ENCODE data around the gene TMEFF1. TPM values are rescaled to one million over a fixed set of nuclear protein-coding genes. Genes with fewer than 3 reads are reported as not detected.

The TMEFF1 gene
- total RNA-seq, 2 donors from 2014 or later = not detected

DNA sequence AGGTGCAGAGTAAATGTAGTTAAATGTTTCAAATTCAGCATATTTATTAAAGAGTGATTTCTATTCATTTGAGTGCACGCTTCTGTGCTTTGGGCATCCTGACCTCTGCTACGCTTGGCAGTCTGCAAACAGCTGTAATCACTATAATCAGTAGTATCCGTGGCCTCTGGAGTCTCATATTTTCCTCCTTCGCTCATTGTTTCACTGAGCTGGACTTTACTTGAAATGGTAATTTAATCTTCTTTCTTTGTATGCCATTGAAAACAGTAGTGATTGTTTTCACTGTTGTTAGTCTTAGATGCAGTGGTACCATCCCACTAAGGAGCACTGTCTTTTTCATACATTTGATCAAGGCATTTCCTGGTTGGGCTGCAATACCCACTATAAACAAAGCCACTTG lies 61.5 kb downstream of the TMEFF1 start:
- ATAC-seq = no peak
- intact Hi-C loops (cut with DNase I) = no loop called here
- no peaks in the 10 kb centered on the region for H3K27me3 ChIP-seq
- H3K27ac ChIP-seq = no peak overlapping the region
- H3K36me3 ChIP-seq (replicated peaks in 1 of 2; ENCODE audit: insufficient read depth in 1 of 2, low read depth in 2 of 2) = no peaks in the 10 kb centered on the region
- no peak for DNase-seq
- WGBS, 2 donors = 82 to 85% methylated on average over 4 of the region's 4 CpGs
- TF ChIP-seq, protein P1, sequence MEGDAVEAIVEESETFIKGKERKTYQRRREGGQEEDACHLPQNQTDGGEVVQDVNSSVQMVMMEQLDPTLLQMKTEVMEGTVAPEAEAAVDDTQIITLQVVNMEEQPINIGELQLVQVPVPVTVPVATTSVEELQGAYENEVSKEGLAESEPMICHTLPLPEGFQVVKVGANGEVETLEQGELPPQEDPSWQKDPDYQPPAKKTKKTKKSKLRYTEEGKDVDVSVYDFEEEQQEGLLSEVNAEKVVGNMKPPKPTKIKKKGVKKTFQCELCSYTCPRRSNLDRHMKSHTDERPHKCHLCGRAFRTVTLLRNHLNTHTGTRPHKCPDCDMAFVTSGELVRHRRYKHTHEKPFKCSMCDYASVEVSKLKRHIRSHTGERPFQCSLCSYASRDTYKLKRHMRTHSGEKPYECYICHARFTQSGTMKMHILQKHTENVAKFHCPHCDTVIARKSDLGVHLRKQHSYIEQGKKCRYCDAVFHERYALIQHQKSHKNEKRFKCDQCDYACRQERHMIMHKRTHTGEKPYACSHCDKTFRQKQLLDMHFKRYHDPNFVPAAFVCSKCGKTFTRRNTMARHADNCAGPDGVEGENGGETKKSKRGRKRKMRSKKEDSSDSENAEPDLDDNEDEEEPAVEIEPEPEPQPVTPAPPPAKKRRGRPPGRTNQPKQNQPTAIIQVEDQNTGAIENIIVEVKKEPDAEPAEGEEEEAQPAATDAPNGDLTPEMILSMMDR (IDR thresholded peaks at IDR 0.05) = no peak
- no peak for TF ChIP-seq POLR2A (IDR thresholded peaks at IDR 0.05)
- H3K9me3 ChIP-seq = no peaks in the 10 kb centered on the region
- no peaks in the 10 kb centered on the region for H3K4me1 ChIP-seq
- no peak overlapping the region for H3K4me3 ChIP-seq

DNA sequence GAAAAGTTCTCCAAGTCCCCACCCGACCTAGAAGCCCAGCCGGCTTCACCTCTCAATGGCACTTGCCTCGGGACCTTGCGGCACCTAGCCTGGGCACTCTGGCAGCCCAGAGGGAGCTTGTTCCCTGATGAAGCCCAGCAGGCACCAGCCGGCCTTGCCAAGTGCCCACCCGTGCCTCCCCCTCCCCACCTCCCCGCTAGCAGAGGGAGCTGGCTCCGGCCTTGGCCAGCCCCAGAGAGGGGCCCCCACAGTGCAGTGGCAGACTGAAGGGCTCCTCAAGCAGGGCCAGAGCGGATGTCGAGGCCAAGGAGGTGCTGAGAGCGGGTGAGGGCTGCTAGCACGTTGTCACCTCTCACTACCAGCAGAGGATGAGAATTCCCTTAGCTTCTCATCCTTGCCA lies 67.4 kb downstream of the TMEFF1 start:
- intact Hi-C loops (cut with DNase I) = no loop called here
- Histone ChIP-seq H3K36me3 (replicated peaks in 1 of 2; ENCODE audit: insufficient read depth in 1 of 2, low read depth in 2 of 2) (no peaks in the 10 kb centered on the region), H3K4me1 (no peaks in the 10 kb centered on the region), H3K27ac (no peak overlapping the region), H3K9me3 (peaks cover 0 to 9% (median 0%) of the 10 kb centered on the region in 3 donors), H3K4me3 (no peak overlapping the region), H3K27me3 (no peaks in the 10 kb centered on the region)
- 89 to 90% methylated on average over 11 to 12 of the region's 12 CpGs for WGBS, 2 donors
- DNase-seq (no peak), ATAC-seq (no peak)
- no peak for TF ChIP-seq POLR2A (IDR thresholded peaks at IDR 0.05)
- TF ChIP-seq, protein P1 (IDR thresholded peaks at IDR 0.05) = no peak

DNA sequence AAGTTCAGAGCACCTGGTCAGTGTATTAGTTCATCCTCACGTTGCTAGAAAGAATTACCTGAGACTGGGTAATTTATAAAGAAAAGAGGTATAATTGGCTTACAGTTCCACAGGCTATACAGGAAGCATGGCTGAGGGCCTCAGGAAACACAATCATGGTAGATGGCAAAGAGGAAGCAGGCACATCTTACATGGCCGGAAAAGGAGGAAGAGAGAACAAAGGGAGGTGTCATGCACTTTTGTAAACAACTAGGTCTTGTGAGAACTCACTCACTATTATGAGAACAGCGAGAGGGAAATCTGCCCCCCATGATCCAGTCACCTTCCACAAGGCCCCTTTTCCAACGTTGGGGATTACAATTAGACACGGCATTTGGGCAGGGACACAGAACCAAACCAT lies 76.1 kb downstream of the TMEFF1 start:
- DNase-seq (no peak), ATAC-seq (no peak)
- Histone ChIP-seq H3K4me1 (no peaks in the 10 kb centered on the region), H3K36me3 (replicated peaks in 1 of 2; ENCODE audit: insufficient read depth in 1 of 2, low read depth in 2 of 2) (no peaks in the 10 kb centered on the region), H3K4me3 (no peak overlapping the region), H3K9me3 (peaks cover 0 to 11% (median 0%) of the 10 kb centered on the region in 3 donors), H3K27me3 (no peaks in the 10 kb centered on the region), H3K27ac (no peak overlapping the region)
- TF ChIP-seq POLR2A (IDR thresholded peaks at IDR 0.05) = no peak
- TF ChIP-seq, protein P1 (IDR thresholded peaks at IDR 0.05) = no peak
- intact Hi-C loops (cut with DNase I) = no loop called here
- 80 to 82% methylated on average over 5 of the region's 5 CpGs for WGBS, 2 donors

DNA sequence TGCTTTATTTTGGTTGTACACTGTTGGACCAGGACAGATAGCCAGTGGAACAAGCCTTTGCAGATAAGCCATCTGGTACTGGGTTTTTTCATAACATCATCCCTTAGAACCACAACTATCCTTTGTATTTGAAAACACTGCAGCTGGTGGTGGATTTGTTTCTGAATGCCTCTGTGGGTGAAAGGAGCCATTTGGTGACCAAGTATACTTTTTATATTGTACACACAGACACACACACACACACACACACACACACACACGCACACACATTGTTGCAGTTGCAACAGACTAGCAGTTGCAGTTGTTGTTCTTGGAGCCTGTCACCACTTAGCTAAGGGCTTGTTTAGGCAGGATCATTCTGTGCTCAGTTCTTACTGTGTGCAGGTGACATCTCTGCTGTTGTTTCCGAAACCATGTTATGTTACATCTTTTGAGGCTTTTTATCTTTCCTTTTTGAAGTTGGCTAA lies 82.0 kb downstream of the TMEFF1 start:
- Histone ChIP-seq H3K4me3 (no peak overlapping the region), H3K4me1 (no peaks in the 10 kb centered on the region), H3K27ac (no peak overlapping the region), H3K36me3 (replicated peaks in 1 of 2; ENCODE audit: insufficient read depth in 1 of 2, low read depth in 2 of 2) (no peaks in the 10 kb centered on the region), H3K27me3 (no peaks in the 10 kb centered on the region), H3K9me3 (no peaks in the 10 kb centered on the region)
- WGBS, 2 donors = 75 to 96% methylated on average over 2 of the region's 2 CpGs
- intact Hi-C loops (cut with DNase I) = no loop called here
- TF ChIP-seq POLR2A (IDR thresholded peaks at IDR 0.05) = no peak
- TF ChIP-seq, protein P1 (IDR thresholded peaks at IDR 0.05) = no peak
- ATAC-seq = no peak
- no peak for DNase-seq

DNA sequence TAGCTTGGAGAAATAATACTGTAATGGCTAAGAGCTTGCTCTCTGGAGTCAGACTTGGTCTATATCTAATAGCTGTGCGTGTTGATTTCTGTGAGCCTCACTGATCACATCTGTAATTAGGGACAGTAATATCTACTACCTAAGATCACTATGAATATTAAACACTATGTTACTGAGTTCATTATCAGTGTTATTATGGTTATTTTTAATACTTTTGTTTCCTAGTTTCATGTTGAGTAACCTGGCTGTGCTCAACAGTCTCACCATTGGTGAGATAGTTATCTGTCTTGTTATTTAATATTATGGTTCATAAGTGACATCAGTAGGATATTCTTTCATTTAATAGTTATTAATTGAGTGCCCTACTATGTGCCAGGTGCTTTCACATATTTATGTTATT lies 82.5 kb downstream of the TMEFF1 start:
- intact Hi-C loops (cut with DNase I) = no loop called here
- H3K36me3 ChIP-seq (replicated peaks in 1 of 2; ENCODE audit: insufficient read depth in 1 of 2, low read depth in 2 of 2) = no peaks in the 10 kb centered on the region
- H3K4me1 ChIP-seq = no peaks in the 10 kb centered on the region
- no peak for ATAC-seq
- no peak overlapping the region for H3K27ac ChIP-seq
- H3K4me3 ChIP-seq = no peak overlapping the region
- 87 to 96% methylated on average over 1 of the region's 1 CpG for WGBS, 2 donors
- H3K9me3 ChIP-seq = no peaks in the 10 kb centered on the region
- no peak for DNase-seq
- H3K27me3 ChIP-seq = no peaks in the 10 kb centered on the region
- TF ChIP-seq POLR2A (IDR thresholded peaks at IDR 0.05) = no peak
- TF ChIP-seq, protein P1 (IDR thresholded peaks at IDR 0.05) = no peak

Data from body of pancreas (tissue), 4 donors.